Right lobe of liver (tissue), 4 donors: ENCODE measurements around the gene CDRT15.

Experiments used
- CTCF ChIP-seq, 4 donors: fragments of 200-600 bp in 3 of 4; fragments of 450-650 bp in 1 of 4; IDR thresholded peaks; one replicate each; pipeline versions ENCODE4 v1.5.1 to v1.8.0; 2016 to 2022; ENCODE audit warnings: antibody characterized with exemption in 4 of 4, mild to moderate bottlenecking in 2 of 4
- POLR2A ChIP-seq: fragments of 450-650 bp; IDR thresholded peaks from one replicate; pipeline ENCODE4 v1.6.1; 2017; ENCODE audit warnings: antibody characterized with exemption, mild to moderate bottlenecking
- donor health status: DM: no; HTN: no; CAD: no.
- donor health status: DM: no; HTN: no; CAD: no.
- donor health status: DM: no; HTN: yes; CAD: no.

GRCh38 chr17:14276535-14277250, 40.0 kb upstream of the CDRT15 start:
- no peak for TF ChIP-seq POLR2A
- no peak for TF ChIP-seq CTCF (IDR thresholded peaks at IDR 0.05)
